Superior temporal gyrus (tissue), 1 donor: ENCODE data around the gene LILRB2.
"Not testable (repeated sequence)": the region's sequence is repeated elsewhere in the genome, so short reads cannot be mapped to it uniquely, and the experiment has no call there.

ENCODE experiments used
- DNase-seq: peaks from one replicate; pipeline ENCODE4 v3.0.0-alpha.2; 2016; ENCODE audit errors: extremely low spot score

LILRB2 gene

GRCh38 chr19:54273821-54274220, 7.1 kb downstream of the LILRB2 start:
- no peak for DNase-seq

- DNase-seq: not testable (repeated sequence)
These were observed 8.7 kb downstream of the LILRB2 start for GRCh38 chr19:54272181-54272580.

GRCh38 chr19:54271587-54271986, 9.3 kb downstream of the LILRB2 start:
- DNase-seq: not testable (repeated sequence)

- no peak for DNase-seq
These were observed 9.8 kb downstream of the LILRB2 start for GRCh38 chr19:54271106-54271505.

- no peak for DNase-seq
These were observed 12.0 kb downstream of the LILRB2 start for GRCh38 chr19:54268936-54269335.

GRCh38 chr19:54266133-54266532, 14.8 kb downstream of the LILRB2 start:
- DNase-seq: peak; percentile 68

GRCh38 chr19:54262470-54262869, 18.4 kb downstream of the LILRB2 start:
- DNase-seq: no peak

GRCh38 chr19:54262066-54262465, 18.8 kb downstream of the LILRB2 start:
- DNase-seq: no peak

- no peak for DNase-seq
These were observed 23.8 kb downstream of the LILRB2 start, which contains the start of gene LILRB5 for GRCh38 chr19:54257116-54257480. Gene LILRB5, minus strand, starts transcription at chr19:54257273. Its CDS starts 80 bp downstream, at chr19:54257193.

- DNase-seq: no peak
These were observed 24.4 kb downstream of the LILRB2 start for GRCh38 chr19:54256250-54257115.

GRCh38 chr19:54255105-54255775, 25.7 kb downstream of the LILRB2 start:
- DNase-seq: no peak

- DNase-seq: no peak
These were observed 26.6 kb downstream of the LILRB2 start for GRCh38 chr19:54254195-54254906.

- DNase-seq: no peak
These were observed 27.3 kb downstream of the LILRB2 start for GRCh38 chr19:54253331-54254194.

GRCh38 chr19:54252845-54253244, 28.1 kb downstream of the LILRB2 start:
- no peak for DNase-seq

- DNase-seq: no peak
These were observed 28.7 kb downstream of the LILRB2 start for GRCh38 chr19:54252243-54252642.

GRCh38 chr19:54248016-54248601, 32.8 kb downstream of the LILRB2 start:
- DNase-seq: peak; percentile 18

GRCh38 chr19:54247106-54247930, 33.6 kb downstream of the LILRB2 start:
- DNase-seq: no peak

- DNase-seq: no peak
These were observed 35.0 kb downstream of the LILRB2 start for GRCh38 chr19:54245936-54246335.

- DNase-seq: not testable (repeated sequence)
These were observed 37.1 kb downstream of the LILRB2 start for GRCh38 chr19:54243809-54244208.

- not testable (repeated sequence) for DNase-seq
These were observed 38.3 kb downstream of the LILRB2 start, which contains the start of gene LILRA6 for GRCh38 chr19:54242646-54243045. Gene LILRA6, minus strand, starts transcription at chr19:54242790.
